Measurements from ENCODE around the gene LYRM4. TPM values are rescaled to one million over a fixed set of nuclear protein-coding genes. Genes with fewer than 3 reads are reported as not detected.

LYRM4 gene
- total RNA-seq, 2 donors from 2014 or later, result 19.1 to 22.5 TPM

DNA sequence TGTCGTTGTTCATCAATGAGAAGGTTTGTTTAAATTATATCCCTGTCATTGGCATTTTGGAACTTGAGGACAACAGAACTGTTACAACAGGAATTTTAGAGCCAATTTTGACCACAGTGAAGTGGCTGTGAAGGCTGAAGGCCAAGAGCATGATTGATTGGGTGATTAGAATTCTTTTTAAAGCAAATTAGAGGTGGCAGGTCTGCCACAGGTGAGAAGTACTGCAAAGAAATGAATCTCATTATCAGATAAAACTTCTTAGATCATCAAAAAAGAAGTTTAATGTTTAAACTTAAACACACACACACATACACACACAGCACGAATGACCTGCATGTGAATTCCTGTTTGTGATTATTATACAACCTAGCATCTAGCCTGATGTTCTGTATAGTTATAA, 32.9 kb upstream of the LYRM4 start:
- TF ChIP-seq, protein P1, sequence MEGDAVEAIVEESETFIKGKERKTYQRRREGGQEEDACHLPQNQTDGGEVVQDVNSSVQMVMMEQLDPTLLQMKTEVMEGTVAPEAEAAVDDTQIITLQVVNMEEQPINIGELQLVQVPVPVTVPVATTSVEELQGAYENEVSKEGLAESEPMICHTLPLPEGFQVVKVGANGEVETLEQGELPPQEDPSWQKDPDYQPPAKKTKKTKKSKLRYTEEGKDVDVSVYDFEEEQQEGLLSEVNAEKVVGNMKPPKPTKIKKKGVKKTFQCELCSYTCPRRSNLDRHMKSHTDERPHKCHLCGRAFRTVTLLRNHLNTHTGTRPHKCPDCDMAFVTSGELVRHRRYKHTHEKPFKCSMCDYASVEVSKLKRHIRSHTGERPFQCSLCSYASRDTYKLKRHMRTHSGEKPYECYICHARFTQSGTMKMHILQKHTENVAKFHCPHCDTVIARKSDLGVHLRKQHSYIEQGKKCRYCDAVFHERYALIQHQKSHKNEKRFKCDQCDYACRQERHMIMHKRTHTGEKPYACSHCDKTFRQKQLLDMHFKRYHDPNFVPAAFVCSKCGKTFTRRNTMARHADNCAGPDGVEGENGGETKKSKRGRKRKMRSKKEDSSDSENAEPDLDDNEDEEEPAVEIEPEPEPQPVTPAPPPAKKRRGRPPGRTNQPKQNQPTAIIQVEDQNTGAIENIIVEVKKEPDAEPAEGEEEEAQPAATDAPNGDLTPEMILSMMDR (IDR thresholded peaks at IDR 0.05), result no peak
- no peak overlapping the region for H3K27ac ChIP-seq

GRCh38 chr6:5292154-5292553, 31.4 kb upstream of the LYRM4 start:
- H3K4me3 ChIP-seq, result no peak overlapping the region
- no peaks in the 10 kb centered on the region for H3K36me3 ChIP-seq
- H3K27me3 ChIP-seq, result no peaks in the 10 kb centered on the region
- TF ChIP-seq, protein P1 (IDR thresholded peaks at IDR 0.05), result no peak
- no peak overlapping the region for H3K27ac ChIP-seq
- no peak for DNase-seq (ENCODE audit: low spot score)
- peaks cover 0 to 32% of the 10 kb centered on the region in 2 donors for H3K4me1 ChIP-seq
- no peaks in the 10 kb centered on the region for H3K9me3 ChIP-seq

More for the DNA sequence above, 32.9 kb upstream of the LYRM4 start:
- Histone ChIP-seq H3K27me3 (no peaks in the 10 kb centered on the region), H3K9me3 (no peaks in the 10 kb centered on the region), H3K4me1 (peaks cover 0 to 22% of the 10 kb centered on the region in 2 donors), H3K36me3 (no peaks in the 10 kb centered on the region), H3K4me3 (no peak overlapping the region)
- DNase-seq (ENCODE audit: low spot score), result no peak

GRCh38 chr6:5290500-5290899, 29.8 kb upstream of the LYRM4 start:
- TF ChIP-seq, protein P1 (IDR thresholded peaks at IDR 0.05), result no peak
- no peak overlapping the region for H3K27ac ChIP-seq
- no peaks in the 10 kb centered on the region for H3K9me3 ChIP-seq
- H3K36me3 ChIP-seq, result no peaks in the 10 kb centered on the region
- no peak overlapping the region for H3K4me3 ChIP-seq
- peaks cover 0 to 36% of the 10 kb centered on the region in 2 donors for H3K4me1 ChIP-seq
- H3K27me3 ChIP-seq, result no peaks in the 10 kb centered on the region
- no peak for DNase-seq (ENCODE audit: low spot score)

- Histone ChIP-seq H3K4me3 (no peak overlapping the region), H3K27ac (no peak overlapping the region), H3K4me1 (peaks cover 0 to 34% of the 10 kb centered on the region in 2 donors), H3K9me3 (no peaks in the 10 kb centered on the region), H3K27me3 (no peaks in the 10 kb centered on the region), H3K36me3 (no peaks in the 10 kb centered on the region)
- no peak for DNase-seq (ENCODE audit: low spot score)
- TF ChIP-seq, protein P1 (IDR thresholded peaks at IDR 0.05), result no peak
Observed at GRCh38 chr6:5290097-5290496, 29.3 kb upstream of the LYRM4 start.

GRCh38 chr6:5287966-5288297, 27.2 kb upstream of the LYRM4 start:
- Histone ChIP-seq H3K27me3 (no peaks in the 10 kb centered on the region), H3K4me3 (no peak overlapping the region)
- TF ChIP-seq, protein P1 (IDR thresholded peaks at IDR 0.05), result no peak

GRCh38 chr6:5287205-5287965, 26.6 kb upstream of the LYRM4 start:
- Histone ChIP-seq H3K4me1 (peaks cover 0 to 18% of the 10 kb centered on the region in 2 donors), H3K4me3 (peak overlapping the region in 1 of 2 donors; percentile 9), H3K27ac (peak overlapping the region; percentile 47 to 56), H3K9me3 (no peaks in the 10 kb centered on the region), H3K27me3 (no peaks in the 10 kb centered on the region), H3K36me3 (no peaks in the 10 kb centered on the region)
- no peak for DNase-seq (ENCODE audit: low spot score)
- TF ChIP-seq, protein P1 (IDR thresholded peaks at IDR 0.05), result no peak

More at GRCh38 chr6:5287966-5288297, 27.2 kb upstream of the LYRM4 start:
- H3K9me3 ChIP-seq, result no peaks in the 10 kb centered on the region
- peak overlapping the region; percentile 47 to 56 for H3K27ac ChIP-seq
- no peak for DNase-seq (ENCODE audit: low spot score)
- peaks cover 0 to 18% of the 10 kb centered on the region in 2 donors for H3K4me1 ChIP-seq
- no peaks in the 10 kb centered on the region for H3K36me3 ChIP-seq
